ENCODE results near the gene AP2M1. TPM values are rescaled to one million over a fixed set of nuclear protein-coding genes. Genes with fewer than 3 reads are reported as not detected.

The AP2M1 gene
- polyA plus RNA-seq, 1 of the 3 experiments (the other 2 are of a cell fraction): 759 TPM

DNA sequence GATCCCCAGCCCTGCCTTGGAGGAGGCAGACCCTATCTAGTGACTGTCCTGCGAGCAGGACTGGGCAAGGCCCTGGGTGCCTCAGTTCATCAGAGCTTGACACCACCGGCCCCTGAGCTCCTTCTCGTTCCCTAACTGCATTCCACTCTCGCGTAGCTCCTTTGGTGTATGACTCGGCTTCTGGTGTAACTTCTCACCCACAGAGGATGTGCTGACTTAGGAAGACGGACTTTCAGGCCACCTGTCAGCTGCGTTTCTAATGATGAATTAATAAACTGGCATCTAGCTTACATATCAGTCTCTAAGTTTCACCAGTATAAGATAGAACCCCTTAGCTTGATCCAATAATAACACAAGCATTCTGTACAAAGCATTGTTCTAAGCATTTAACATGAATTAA lies 28.9 kb downstream of the AP2M1 start:
- Histone ChIP-seq H3K9ac (no peak overlapping the region), H2AFZ (ENCODE audit: low read depth) (no peak overlapping the region), H3K4me1 (ENCODE audit: control insufficient read depth in 1 of 2, insufficient read depth in 2 of 2, low read depth in 1 of 2, low read length in 1 of 2) (no peaks in the 10 kb centered on the region), H3K4me3 (ENCODE audit: low read depth in 2 of 2, low read length in 1 of 2) (no peak overlapping the region), H3K27me3 (ENCODE audit: insufficient read depth) (peaks cover 15% of the 10 kb centered on the region), H3K79me2 (ENCODE audit: insufficient read depth) (no peaks in the 10 kb centered on the region), H3K4me2 (no peak overlapping the region), H3K36me3 (replicated peaks in 1 of 2; ENCODE audit: control insufficient read depth in 1 of 2, insufficient read depth in 2 of 2, low read length in 1 of 2) (no peaks in the 10 kb centered on the region), H3F3A (replicated peaks; ENCODE audit: insufficient read depth) (no peaks in the 10 kb centered on the region), H4K20me1 (ENCODE audit: insufficient read depth) (no peaks in the 10 kb centered on the region), H3K27ac (ENCODE audit: low read depth in 2 of 2, low read length in 1 of 2) (no peak overlapping the region), H3K9me2 (no peaks in the 10 kb centered on the region), H3K9me3 (no peaks in the 10 kb centered on the region)
- WGBS (ENCODE audit: low lambda C conversion rate): 77% methylated on average over 7 of the region's 8 CpGs
- TF ChIP-seq, protein P1, sequence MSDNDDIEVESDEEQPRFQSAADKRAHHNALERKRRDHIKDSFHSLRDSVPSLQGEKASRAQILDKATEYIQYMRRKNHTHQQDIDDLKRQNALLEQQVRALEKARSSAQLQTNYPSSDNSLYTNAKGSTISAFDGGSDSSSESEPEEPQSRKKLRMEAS (IDR thresholded peaks at IDR 0.05; ENCODE audit: low read depth): no peak
- TF ChIP-seq MEF2A (IDR thresholded peaks at IDR 0.05; ENCODE audit: borderline replicate concordance, low read depth): no peak
- no peak for TF ChIP-seq RFX5 (IDR thresholded peaks at IDR 0.05; ENCODE audit: low read length)
- TF ChIP-seq, protein P2, sequence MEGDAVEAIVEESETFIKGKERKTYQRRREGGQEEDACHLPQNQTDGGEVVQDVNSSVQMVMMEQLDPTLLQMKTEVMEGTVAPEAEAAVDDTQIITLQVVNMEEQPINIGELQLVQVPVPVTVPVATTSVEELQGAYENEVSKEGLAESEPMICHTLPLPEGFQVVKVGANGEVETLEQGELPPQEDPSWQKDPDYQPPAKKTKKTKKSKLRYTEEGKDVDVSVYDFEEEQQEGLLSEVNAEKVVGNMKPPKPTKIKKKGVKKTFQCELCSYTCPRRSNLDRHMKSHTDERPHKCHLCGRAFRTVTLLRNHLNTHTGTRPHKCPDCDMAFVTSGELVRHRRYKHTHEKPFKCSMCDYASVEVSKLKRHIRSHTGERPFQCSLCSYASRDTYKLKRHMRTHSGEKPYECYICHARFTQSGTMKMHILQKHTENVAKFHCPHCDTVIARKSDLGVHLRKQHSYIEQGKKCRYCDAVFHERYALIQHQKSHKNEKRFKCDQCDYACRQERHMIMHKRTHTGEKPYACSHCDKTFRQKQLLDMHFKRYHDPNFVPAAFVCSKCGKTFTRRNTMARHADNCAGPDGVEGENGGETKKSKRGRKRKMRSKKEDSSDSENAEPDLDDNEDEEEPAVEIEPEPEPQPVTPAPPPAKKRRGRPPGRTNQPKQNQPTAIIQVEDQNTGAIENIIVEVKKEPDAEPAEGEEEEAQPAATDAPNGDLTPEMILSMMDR (IDR thresholded peaks at IDR 0.05): no peak
- TF ChIP-seq, protein P3, sequence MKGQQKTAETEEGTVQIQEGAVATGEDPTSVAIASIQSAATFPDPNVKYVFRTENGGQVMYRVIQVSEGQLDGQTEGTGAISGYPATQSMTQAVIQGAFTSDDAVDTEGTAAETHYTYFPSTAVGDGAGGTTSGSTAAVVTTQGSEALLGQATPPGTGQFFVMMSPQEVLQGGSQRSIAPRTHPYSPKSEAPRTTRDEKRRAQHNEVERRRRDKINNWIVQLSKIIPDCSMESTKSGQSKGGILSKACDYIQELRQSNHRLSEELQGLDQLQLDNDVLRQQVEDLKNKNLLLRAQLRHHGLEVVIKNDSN (IDR thresholded peaks at IDR 0.05; ENCODE audit: borderline replicate concordance, low read depth): no peak
- no peak for TF ChIP-seq GATA2 (CRISPR knock-in tag; IDR thresholded peaks at IDR 0.05)
- POLR2A ChIA-PET: no interaction called here
- no peak for DNase-seq
- CTCF ChIA-PET: interaction anchor here (0.9 to 2.3 kb wide), 2 partner anchors 24 to 27 kb away, joined by 3 to 6 read pairs; no protein-coding TSS in a partner anchor

DNA sequence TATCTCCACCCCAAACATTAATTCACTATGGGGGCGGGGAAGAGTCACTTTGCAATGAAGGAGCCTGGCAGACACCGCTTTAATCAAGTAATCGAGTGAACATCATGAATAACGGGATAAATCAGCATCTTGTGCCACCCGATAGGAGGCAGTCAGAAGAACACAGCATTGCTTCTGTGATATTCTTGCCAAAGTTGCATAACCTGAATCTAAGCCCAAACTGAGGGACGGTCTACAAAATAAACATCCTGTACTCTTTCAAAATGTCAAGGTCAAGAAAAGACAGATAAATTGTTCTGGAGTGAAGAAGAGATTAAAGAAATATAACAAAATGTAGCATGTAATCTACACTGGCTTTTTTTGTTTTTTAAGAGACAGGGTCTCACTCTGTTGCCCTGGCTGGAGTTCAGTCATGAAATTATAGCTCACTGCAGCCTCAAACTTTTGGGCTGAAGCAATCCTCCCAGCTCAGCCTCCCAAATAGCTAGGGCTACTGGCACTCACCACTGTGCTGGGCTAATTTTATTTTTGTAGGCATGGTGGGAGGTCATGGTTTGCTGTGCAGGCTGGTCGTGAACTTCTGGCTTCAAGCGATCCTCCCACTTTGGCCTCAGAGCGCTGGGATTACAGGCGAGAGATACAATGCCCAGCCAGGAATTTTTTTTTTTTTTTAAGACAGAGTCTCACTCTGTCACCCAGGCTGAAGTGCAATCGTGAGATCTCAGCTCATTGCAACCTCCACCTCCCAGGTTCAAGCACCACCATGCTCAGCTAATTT lies 34.7 kb downstream of the AP2M1 start:
- H3K79me2 ChIP-seq (ENCODE audit: insufficient read depth): no peaks in the 10 kb centered on the region
- H3K9me2 ChIP-seq: no peaks in the 10 kb centered on the region
- H3K36me3 ChIP-seq (replicated peaks in 1 of 2; ENCODE audit: control insufficient read depth in 1 of 2, insufficient read depth in 2 of 2, low read length in 1 of 2): no peaks in the 10 kb centered on the region
- no peak overlapping the region for H3K27ac ChIP-seq (ENCODE audit: low read depth in 2 of 2, low read length in 1 of 2)
- no peaks in the 10 kb centered on the region for H3F3A ChIP-seq (replicated peaks; ENCODE audit: insufficient read depth)
- H3K9ac ChIP-seq: no peak overlapping the region
- ChIA-PET CTCF (interaction anchor here (4.2 to 5.3 kb wide), 2 partner anchors 19 to 41 kb away, joined by 17 to 48 read pairs; partner anchors contain the start of genes EEF1AKMT4 and VWA5B2), POLR2A (no interaction called here)
- 62% methylated on average over 11 of the region's 11 CpGs for WGBS (ENCODE audit: low lambda C conversion rate)
- TF ChIP-seq, protein P1 (IDR thresholded peaks at IDR 0.05; ENCODE audit: low read depth): no peak
- no peak for TF ChIP-seq MEF2A (IDR thresholded peaks at IDR 0.05; ENCODE audit: borderline replicate concordance, low read depth)
- no peak for TF ChIP-seq EP300 (IDR thresholded peaks at IDR 0.05; ENCODE audit: borderline replicate concordance in 1 of 2, low read depth in 1 of 2, low read length in 1 of 2)
- no peak for TF ChIP-seq EZH2phosphoT487 (IDR thresholded peaks at IDR 0.05; ENCODE audit: borderline replicate concordance, low read depth)
- TF ChIP-seq SIN3A (IDR thresholded peaks at IDR 0.05; ENCODE audit: borderline replicate concordance, low read depth, low read length): no peak
- no peak for TF ChIP-seq FOSL2 (IDR thresholded peaks at IDR 0.05; ENCODE audit: borderline replicate concordance, low read depth)
- TF ChIP-seq NRF1 (IDR thresholded peaks at IDR 0.05; ENCODE audit: low read depth, low read length): no peak
- TF ChIP-seq MXI1 (IDR thresholded peaks at IDR 0.05; ENCODE audit: low read depth, low read length): no peak
- TF ChIP-seq JUND (IDR thresholded peaks at IDR 0.05): no peak
- no peak for TF ChIP-seq ELF1 (IDR thresholded peaks at IDR 0.05)
- TF ChIP-seq TCF12 (IDR thresholded peaks at IDR 0.05): no peak
- TF ChIP-seq RCOR1 (IDR thresholded peaks at IDR 0.05; ENCODE audit: low read length): no peak
- no peak for TF ChIP-seq NFIC (IDR thresholded peaks at IDR 0.05; ENCODE audit: borderline replicate concordance)
- TF ChIP-seq, protein P3 (IDR thresholded peaks at IDR 0.05; ENCODE audit: borderline replicate concordance, low read depth): no peak
- no peak for TF ChIP-seq RXRA (IDR thresholded peaks at IDR 0.05; ENCODE audit: borderline replicate concordance, low read depth)
- TF ChIP-seq GATA2 (CRISPR knock-in tag; IDR thresholded peaks at IDR 0.05): no peak
- no peak for TF ChIP-seq SMC3 (IDR thresholded peaks at IDR 0.05; ENCODE audit: low read depth, low read length)
- no peak for TF ChIP-seq FOXM1 (IDR thresholded peaks at IDR 0.05; ENCODE audit: low read depth)
- no peak for TF ChIP-seq CHD2 (IDR thresholded peaks at IDR 0.05; ENCODE audit: low read length, partially characterized antibody)
- no peak overlapping the region for H3K4me2 ChIP-seq
- H2AFZ ChIP-seq (ENCODE audit: low read depth): no peak overlapping the region
- peaks cover 15% of the 10 kb centered on the region for H3K27me3 ChIP-seq (ENCODE audit: insufficient read depth)
- H4K20me1 ChIP-seq (ENCODE audit: insufficient read depth): no peaks in the 10 kb centered on the region
- H3K9me3 ChIP-seq: no peaks in the 10 kb centered on the region
- H3K4me1 ChIP-seq (ENCODE audit: control insufficient read depth in 1 of 2, insufficient read depth in 2 of 2, low read depth in 1 of 2, low read length in 1 of 2): peaks cover 0 to 3% of the 10 kb centered on the region in 2 experiments; a peak in 1 of 4 replicates
- H3K4me3 ChIP-seq (ENCODE audit: low read depth in 2 of 2, low read length in 1 of 2): no peak overlapping the region
- no peak for DNase-seq

Data from SK-N-SH (cell line).